ENCODE measurements around the gene DBNL.
A peak's percentile ranks its signal among the peaks of the same experiment; 100 is the strongest.

Gene DBNL

DNA sequence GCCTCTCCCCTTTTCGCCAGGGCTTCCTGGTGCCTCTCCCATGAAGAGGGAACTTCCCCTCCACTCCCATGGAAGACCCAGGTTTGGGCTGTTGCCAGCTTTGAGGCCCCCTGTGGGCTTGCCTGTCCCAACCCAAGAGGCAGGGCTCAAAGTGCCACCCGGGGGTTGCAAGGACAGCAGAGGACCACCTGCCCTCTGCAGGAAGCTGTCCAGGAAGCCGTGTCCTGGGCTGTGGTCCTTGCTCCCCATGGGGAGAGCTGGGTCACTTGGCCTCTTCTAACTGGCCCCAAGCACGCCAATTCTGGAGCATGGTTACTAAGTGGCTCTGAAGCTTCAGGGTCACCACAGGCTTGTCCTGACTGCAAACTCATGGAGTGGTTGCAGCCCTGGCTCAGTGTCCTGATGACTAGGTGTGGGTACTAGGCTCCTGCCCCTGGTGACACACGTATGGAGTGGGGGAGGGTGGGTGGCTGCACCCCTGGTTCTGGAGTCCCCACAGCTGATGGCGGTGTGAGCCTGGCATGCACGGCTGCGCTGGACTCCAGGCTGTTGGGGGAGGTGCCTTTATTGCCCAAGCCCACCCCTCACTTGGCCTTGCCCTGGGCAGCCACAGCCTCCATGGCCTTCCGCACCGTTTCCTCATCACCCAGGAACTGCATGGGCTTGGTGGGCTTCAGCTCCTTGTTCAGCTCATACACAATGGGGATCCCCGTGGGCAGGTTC, 17.8 kb downstream of the DBNL start:
- DNase-seq (ENCODE audit: low spot score) = no peak

DNA sequence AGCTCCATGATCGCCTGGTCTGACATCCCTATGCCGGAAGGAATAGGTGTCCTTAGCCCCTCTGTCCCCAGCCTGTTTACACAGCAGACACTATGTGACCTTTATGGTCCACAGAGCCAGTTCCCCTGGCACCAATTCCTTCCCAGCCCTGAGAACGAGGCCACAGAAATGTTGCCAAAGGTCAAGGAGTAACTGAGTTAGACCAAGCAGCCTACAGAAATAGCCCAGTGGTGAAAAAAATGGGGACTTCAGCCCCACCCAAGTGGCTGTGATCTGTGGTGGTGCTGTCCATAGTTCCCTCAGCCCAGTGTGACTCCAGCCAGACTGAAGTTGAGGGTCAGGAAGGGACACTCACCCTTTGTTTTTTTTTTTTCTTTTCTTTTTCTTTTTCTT, 18.4 kb downstream of the DBNL start:
- DNase-seq (ENCODE audit: low spot score) = no peak

DNA sequence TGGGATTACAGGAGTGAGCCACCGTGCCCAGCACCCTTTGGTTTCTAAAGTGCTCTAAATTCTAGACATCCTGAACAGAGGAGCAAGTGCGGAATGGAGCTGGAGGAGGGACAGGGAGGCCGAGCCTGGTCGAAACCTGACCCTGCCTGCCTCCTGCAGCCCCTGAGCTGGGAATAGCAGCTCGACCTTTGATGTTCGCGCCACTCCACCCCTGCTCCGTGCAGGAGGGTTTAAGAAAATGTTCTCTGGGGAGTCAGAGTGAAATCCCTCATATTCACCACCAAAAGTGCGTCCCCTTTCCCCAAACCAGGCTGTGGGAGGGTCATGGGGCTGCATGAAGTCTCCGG, 19.0 kb downstream of the DBNL start:
- no peak for DNase-seq (ENCODE audit: low spot score)

DNA sequence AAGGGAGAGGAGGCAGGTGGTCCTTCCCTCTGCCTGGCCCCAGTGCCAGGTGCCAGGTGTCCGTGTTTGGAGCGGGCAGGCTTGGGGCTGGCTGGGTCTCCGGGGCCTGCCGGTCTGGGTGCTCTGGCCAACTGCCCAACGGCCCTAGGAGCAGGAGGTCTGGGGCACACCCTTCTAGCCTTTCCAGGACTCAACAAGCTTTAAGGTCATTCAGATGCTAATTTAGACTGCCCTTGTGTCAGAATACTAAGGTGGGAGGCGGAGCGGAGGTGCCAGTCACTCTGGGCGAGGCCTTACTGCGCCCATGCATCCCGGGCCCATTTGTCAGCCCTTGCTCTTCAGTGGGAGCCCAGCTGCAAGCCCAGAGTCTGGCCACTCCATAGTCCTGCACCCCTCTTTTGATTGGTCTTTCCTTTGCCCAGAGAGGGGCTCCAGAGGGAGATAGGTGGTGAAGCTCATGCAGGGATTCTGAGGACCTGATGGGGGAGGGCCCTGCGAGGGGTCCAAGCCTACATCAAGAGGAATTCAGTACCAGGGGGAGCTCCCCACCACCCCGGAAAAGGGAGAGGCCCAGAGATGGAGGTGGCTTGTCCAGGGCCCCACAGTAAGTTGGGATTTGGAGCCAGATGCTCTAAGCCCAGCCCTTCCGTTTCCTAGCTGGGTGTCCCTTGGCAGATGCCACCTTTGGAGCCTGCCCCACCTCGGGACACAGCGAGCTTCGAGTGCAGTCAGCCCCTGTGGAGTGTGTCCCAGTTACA, 19.6 kb downstream of the DBNL start:
- DNase-seq (ENCODE audit: low spot score) = no peak

DNA sequence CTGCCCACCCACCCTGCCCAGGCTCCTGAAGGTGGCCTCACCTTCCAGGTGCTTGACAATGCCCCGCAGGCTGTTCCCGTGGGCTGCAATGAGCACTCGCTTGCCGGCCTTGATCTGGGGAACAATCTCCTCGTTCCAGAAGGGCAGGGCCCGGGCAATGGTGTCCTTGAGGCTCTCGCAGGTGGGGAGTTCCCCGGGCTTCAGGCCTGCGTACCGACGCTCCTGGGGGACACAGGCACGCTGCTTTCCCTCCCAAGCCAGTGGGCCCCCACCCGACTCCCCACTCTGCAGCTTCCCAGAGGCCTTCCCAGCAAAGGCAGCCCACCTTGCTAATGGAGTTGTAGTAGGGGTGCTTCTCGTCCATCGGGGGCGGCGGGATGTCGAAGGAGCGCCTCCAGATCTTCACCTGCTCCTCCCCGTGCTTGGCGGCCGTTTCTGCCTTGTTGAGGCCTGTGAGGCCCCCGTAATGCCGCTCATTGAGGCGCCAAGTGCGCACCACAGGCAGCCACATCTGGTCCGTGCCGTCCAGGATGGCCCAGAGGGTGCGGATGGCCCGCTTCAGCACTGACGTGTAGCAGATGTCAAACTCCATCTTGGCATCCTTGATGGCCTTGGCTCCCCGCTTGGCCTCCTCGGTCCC, 20.4 kb downstream of the DBNL start:
- DNase-seq (ENCODE audit: low spot score) = no peak

DNA sequence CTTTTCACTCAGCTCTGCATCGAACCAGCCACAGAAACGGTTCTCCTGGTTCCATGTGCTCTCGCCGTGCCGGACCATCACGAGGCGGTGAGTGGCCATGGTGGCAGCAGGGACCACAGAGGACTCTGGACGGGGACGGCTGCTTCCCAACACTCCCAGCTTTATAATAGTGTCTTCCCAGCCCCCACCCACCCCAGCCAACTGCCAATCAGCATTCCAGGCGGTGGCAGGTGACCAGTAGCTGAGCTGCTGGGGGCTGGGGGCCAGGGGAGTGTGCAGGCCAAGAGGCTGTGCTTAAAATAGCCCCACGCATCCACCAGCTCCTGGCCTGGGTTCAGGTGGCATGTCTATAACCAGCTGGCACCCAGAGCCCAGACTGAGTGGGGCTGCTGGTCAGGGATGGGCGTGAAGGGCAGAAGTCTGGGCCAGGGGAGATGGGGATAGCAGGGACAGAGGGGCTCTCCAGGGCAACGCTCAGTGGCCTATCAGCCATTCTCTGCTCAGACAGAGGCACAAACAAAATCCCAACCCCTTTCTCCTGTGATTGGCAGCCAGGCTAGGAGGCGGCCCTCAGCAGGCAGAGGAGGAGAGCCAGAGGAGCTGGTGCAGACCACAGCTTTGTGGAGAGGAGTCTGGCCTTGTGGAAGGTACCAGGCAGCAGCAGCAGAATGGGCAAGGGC, 21.1 kb downstream of the DBNL start, which contains the start of gene PGAM2:
TSS of gene PGAM2 (minus strand) at position 137 of the 680 bp plus-strand sequence. CDS start at position 99, 38 bp downstream.
- peak; percentile 79 for DNase-seq (ENCODE audit: low spot score)

DNA sequence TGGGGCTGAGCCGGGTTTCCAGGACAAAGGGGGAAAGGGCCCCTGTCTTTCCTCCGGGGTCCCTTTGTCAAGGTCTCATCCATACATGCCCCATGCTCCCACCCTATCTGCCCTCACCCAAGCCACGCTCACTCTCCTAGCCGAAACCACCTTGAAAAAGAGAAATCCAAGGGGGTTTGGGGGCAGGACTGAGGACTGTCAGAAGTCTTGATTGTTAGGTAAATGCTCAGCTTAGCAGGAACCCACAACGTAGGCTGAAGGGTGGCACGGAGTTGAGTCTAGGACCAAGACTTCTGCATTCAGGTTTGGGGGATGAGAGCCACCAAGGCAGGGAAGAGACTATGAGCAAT, 21.6 kb downstream of the DBNL start:
- no peak for DNase-seq (ENCODE audit: low spot score)

DNA sequence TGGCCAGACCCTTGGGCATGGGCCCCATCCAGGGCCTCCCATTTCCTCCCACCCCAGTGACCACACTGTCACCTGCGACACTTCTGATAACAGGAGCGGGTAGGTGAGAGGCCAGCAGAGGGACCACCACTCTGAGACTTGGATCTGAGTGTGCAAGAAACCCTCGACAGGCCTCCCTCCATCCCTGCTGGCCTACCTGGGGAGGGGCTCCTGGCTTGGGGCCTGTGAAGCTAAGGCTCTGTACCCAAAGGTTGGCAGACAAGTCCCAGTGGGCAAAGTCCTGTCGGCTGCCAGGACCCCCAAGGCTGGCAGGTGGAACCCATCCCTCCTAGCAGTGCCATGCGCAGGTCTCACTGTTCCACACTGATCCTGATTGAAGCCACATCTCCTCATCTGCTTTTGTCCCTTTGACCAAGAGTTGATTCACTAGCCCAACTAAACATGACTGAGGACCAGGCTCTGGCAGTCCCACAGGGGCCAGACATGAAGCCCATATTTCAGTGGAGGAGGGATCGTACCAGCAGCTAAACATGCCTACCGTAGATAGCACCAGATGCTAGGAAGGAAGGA, 22.1 kb downstream of the DBNL start:
- no peak for DNase-seq (ENCODE audit: low spot score)

DNA sequence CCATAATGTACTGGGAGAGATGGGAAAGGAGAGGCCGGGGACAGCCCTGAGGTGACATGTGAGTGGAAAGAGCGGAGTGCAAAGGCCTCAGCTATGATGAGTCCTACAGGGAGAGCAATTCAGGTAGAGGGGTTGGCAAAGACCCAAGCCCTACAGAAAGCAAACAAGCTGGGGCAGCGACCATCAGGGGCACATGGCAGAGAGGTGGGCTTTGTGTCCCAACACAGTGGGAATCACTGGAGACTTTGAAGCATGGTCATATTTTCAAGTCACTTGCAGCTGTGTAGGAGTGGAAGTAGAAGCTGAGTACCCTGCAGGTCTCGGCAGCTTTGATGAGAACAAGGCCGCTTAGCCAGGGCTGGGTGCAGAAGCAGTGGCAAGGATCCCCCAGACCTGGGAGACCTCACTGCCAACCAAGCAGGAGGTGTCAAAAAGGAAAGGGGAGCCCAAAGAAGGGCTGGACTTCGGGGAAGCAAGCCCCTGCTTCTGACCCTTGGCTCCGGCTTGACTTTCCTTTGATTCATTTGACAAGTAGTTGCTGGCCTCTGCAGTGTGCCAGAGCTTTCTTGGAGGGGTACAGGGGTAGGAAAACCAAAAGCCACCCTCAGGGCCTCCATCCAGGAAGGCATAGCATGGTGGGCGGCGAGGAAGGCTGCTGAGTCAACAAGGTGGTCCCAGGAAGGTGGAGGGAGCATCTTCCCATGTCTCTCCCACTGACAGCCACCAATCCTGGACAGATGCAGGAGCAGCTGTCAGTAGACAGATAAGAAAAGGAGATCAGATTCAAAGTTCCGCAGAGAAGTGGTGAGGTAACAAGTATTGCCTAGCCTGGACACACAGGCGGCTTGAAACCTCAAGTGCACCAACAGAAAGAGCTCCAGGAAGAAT, 22.8 kb downstream of the DBNL start:
- DNase-seq (ENCODE audit: low spot score) = no peak

DNA sequence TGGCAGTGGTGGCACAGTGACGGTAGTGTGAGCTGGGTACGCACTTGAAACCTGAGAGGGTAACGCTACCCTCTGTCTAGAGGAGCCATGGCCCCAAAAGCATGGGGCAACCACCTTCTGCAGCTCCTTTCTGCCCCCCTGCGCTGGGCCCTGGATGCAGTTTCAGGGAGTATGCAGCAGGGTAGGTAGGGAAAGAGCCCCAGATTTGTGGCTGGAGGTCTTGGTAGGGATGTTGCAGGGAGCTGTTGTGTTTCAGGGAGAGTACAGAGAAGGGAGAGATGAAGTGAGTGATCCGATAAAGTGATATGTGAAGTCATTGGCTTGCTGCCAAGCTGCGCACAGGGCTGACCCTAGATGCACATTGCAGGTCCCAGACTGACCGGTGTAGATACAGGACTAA, 23.6 kb downstream of the DBNL start:
- DNase-seq (ENCODE audit: low spot score) = no peak

DNA sequence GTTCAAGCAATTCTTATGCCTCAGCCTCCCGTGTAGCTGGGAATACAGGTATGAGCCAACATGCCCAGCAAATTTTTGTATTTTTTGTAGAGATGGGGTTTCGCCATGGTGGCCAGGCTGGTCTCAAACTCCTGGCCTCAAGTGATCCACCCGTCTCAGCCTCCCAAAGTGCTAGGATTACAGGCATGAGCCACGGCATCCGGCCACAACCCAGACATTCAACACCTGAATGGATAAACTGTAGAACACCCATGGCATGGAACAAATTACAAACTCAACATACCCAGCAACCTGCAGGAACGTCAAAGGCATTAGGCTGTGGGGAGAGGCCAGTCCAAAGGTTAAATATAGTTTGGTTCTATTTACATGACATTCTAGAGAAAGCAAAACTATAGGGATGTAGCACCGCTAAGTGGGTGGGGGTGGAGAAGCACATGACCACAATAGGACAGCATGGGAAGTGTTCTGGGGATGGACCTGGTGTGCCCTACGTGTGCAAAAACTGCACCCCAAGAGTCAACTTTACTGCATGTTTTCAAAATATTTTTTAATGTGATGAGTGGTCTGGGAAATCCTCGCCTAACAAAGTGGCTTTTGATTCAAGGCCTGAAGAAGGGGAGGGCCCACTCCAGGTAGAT, 27.3 kb downstream of the DBNL start:
- DNase-seq (ENCODE audit: low spot score) = no peak

DNA sequence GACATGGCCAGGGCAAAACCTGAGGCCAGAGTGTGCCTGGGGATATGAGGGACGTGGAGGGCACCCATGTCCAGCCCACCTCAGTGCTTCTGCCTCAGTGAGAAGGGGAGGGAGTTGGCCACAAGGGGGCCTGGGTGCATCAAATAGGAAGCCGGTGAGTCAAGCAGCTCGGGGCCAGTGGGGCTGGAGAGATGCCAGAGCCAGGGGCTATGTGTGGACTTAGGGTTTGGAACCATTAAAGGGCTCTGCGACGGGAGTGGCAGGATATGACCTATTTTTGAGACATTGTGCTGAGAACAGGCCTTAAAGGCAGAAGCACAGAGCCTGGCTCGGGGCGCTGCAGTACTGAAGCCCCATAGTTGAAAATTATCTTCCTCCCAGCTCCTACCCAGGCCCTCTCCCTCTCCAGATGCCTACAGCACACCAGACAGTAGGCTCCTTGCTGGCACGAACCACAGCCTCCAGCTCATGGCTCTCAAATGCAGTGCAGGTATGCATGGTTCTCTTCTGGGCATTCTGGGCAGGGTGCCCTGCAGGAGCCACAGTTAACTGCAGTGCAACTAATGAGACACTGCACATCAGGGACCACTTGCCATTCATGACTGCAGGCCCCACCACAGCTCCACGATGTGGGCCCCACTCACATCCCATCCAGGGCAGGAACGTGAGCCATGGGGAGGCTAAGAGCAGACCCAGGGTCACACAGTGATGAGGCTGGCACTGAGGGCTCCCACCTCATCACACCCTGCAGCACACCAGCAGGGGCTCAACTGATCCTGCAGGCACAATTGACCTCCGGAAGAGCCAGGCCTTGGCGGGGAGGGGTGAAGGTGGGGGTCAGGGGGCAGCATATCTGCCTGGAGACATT, 28.1 kb downstream of the DBNL start:
- DNase-seq (ENCODE audit: low spot score) = peak; percentile 69

DNA sequence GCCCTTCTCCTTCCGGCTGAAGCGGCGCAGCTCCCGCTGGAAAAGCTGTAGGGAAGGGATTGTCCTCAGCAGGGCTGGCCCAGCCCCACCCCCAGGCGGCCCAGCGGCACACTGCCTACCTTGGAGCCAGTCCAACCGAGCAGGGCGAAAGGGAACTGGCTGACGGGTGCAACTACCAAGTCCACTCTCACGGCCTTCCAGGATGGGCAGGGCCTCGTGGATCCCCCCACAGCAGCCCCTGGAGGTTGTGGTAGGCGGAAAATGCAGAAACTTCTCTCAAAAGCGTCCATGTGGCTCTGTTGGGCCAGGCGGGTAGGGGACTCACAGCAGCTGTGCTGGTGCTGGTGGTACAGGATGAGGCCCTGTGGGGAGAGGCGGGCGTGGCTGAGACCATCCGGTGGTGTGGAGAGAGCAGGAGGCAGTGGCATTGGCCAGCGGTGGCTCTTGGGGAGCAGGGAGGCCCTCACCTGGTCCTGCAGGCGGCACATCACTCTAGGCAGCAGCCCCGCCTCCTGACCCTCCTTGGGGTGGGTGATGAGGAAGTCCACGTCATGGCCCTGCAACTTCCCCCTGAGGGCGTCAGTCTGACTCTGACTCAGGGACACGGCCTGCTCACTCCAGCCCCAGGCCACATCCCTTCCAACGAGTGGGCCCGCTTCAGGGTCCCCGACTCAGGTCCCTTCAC, 29.3 kb downstream of the DBNL start:
- no peak for DNase-seq (ENCODE audit: low spot score)

DNA sequence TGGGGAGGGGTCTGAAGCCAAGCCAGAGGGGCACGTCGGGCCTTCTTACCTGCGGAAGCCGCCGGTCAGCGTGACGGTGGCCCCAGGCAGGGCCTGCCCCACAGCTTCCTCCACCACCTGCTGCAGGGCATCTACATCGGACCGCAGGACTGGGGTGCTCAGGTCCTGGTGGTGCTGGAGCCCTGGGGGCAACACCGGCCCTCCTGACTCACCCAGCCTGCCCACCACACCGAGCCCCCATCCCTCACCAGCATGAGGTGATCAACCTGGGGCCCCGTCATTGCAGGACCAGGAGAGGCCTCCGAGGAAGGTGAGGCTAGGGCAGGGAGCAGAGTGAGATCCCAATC, 29.8 kb downstream of the DBNL start:
- DNase-seq (ENCODE audit: low spot score) = no peak

DNA sequence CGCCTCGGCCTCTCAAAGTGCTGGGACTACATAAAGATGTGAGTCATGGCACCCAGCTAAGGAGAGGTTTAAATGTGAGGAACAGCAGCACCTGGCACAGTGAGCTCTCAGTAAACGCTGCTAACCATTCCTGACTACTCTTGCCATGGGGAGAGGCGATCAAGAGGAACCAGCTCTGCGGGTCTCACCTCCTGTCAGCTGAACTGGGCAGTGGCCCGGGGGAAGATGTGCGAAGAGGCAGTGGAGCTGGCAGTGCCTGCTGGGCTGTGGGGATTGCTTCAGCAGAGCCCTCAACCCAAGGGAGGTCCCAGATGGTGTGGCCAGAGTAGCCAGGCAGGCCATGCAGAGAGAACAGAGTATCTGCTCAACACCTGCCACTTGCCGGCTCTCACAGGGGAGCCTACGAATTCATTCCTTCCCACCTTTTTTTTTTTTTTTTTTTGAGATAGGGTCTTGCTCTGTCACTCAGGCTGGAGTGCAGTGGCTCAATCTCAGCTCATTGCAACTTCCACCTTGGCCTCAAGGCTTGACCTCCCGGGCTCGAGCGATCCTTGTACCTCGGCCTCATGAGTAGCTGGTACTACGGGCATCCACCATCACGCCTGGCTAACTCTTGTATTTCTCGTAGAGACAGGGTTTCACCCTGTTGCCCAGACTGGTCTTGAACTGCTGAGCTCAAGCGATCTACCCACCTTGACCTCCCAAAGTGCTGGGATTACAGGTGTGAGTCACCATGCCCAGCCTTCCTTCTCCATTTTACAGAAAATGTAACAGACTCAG, 31.0 kb downstream of the DBNL start:
- DNase-seq (ENCODE audit: low spot score) = no peak

DNA sequence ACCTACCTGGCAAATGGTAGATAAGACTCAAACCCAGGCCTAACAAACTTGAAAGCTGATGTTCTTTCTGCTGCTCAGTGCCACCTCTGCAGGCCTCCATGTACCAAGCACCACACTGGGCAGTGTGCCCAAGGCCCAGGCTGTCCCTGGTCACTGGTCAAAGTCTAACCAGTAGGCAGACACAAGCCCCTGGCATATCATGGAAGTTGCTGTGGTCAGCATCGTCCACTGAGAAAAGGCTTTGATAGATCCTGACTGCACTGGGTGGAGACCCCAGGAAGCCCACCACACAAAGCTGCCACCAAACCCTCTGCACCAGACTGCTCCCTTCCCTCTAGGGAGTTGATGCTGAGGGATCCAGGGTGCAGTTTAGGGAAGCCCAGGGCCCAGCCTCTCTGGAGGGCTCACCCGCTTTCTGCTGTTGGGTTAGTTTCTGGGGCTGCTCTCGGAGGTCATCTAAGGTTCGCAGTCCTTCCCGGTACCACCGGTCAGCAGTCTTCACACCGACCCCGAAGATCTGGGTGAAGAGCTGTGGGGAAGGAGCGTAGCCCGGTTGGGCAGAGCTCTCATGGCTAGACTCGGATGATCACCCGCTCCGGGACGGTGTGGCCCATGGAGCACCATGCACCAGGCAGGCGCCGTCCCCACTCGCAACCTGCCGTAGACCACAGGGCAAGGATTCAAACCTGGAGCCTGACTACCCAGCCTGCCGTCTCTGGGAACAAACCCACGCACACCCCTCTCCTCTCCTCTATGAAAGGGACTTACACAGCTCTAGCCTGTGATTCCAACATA, 31.8 kb downstream of the DBNL start:
- no peak for DNase-seq (ENCODE audit: low spot score)

DNA sequence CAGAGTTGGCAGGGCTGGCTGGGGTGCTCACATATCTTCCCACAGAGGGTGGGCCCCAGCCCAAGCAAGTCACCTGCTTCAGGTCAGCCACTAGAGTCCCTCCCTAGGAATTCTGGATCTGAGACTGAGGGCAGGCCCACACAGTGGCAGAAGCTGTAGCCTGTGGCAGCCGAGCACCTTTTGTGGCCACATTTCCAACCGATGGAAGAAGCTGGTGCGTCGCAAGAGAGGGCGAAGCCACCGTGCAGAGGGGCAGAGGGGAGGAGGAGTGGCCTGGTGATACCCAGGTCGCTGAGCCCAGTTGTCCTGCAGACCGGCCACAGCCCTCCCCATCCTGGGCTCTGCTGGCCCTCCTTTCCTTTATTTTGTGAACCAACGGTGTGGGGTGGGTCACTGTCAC, 32.6 kb downstream of the DBNL start:
- no peak for DNase-seq (ENCODE audit: low spot score)

DNA sequence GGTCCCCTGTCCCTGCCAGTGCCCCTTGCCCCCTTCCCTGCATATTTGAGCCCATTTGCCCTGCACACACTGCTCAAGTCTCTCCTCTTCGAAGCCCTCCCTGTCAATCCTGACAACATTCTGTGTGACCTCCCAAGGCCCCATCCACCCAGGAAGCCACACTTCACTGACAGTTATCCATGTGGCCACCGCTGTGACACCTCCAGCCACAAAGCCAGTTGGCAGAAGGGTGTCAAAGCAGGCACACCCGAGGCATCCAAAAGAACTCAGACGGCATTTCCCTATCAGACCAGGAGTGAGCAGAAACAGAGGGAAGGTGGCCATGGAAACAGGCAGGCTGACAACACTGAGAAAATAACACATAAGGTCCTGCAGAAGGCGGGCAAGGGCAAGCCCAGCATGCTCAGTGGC, 33.2 kb downstream of the DBNL start:
- DNase-seq (ENCODE audit: low spot score) = no peak

Data from ecto neural progenitor cell (in vitro differentiated cells).